Activated CD8-positive, alpha-beta memory T cell treated with anti-CD3 and anti-CD28 coated beads, Interleukin-2, amount 50 U/mL, for 24 hours (primary cell): ENCODE results near the gene KIDINS220.
"Not testable (repeated sequence)": the region's sequence is repeated elsewhere in the genome, so short reads cannot be mapped to it uniquely, and the experiment has no call there.

Experiments used
- DNase-seq: peaks from one replicate; pipeline ENCODE4 v3.0.0-alpha.2; 2020; ENCODE audit errors: extremely low read depth

Gene KIDINS220

DNA sequence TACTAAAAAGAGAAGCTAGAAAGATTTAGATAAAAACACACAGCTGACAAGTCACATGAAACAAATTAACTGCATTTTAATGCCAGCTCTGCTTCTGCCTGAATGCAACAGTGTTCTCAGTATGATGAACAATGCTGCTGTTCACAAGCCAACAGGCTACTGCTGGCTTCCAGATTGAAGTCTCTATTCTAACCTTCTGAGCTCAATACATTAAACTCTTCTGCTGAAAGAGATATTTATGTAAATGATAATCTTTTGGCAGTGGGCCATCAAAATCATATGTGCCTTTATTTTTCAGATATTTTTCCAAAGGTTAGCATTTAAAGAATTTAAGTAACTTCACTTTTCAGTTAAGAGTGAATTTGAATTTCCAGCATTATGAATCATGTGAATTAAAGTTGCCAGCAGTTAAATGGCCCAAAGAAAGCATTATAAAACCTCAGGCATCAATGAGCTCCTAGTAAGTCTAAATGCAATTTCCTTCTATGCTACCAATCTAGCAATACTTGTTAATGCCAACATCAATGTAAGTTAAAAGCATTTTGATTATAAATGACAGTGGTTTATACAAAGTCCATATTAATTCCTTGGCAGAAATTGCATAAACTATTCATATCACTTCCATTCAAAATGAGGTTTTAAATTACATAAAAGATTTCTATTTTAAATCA, 83.2 kb downstream of the KIDINS220 start:
- no peak for DNase-seq

DNA sequence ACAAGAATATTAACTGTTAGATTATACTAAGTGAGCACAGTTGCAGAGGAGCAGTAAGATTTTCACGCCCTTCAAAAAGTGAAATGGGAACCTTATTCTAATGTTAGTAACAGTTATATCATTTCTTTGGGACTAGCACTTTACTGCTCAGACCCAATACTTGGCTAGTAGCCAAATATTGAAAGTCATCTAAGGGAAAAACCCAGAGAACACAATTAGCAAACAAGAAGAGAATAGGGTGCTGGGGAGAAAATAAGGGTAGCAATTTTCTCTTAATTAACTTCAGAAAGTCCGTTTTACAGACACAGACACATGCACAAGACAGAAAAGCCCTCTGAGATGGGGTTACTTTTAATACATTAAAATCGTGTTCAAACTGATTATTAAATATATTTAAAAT, 83.8 kb downstream of the KIDINS220 start:
- no peak for DNase-seq

DNA sequence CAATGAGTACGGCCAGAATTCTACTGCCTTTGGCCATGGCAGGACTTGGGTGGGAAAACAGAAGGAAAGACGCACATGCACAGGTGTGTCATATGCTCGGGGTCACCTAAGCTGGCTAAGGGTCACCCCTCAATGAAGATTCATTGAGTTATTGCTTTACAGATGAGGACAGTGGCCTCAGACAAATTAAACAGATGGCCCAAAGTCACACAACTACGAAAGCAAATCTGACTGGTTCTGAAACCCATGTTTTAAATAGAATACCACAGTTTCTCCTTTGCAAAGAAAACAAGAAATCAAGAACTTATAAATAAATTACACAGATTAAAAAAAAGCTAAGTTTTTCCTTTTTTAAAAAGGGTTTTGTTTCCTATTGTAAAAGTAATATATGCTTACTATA, 85.0 kb downstream of the KIDINS220 start:
- DNase-seq: no peak

DNA sequence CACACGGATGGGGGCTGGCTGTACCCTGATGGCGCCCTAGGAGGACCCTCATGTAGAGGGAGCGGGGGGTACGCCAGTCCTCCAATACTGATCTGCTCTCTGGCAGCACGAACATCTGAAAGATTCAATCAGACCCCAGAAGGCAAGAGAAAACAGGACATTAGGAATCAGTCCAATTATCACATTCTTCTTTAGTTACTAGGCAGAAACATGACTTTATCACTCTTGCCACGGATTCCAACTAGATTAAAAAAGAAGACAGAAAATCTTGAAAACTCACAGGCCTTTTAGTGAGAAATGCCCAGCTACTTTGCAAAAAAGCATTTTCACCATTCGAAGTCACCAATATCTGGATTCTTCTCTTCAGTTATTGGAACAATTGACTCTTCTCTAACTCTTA, 87.2 kb downstream of the KIDINS220 start:
- no peak for DNase-seq

DNA sequence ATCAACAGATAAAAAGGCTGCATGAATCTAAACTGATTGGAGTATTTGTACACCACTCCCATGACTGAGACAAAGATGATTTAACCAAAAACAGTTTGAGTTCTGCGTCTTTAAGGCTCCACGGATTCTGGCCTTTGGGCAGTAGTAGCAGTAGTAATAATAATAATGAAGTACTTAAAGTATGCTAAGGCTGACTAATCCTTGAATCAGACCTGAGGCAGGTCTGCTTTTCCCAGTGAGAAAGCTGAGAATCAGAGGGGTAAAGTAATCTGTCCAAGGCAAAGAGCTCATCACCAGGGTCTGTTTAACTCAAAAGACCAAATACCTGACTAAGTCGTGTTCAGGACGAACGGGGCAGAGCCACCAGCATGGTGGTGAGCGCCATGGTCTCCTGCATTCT, 94.2 kb downstream of the KIDINS220 start:
- DNase-seq: no peak

DNA sequence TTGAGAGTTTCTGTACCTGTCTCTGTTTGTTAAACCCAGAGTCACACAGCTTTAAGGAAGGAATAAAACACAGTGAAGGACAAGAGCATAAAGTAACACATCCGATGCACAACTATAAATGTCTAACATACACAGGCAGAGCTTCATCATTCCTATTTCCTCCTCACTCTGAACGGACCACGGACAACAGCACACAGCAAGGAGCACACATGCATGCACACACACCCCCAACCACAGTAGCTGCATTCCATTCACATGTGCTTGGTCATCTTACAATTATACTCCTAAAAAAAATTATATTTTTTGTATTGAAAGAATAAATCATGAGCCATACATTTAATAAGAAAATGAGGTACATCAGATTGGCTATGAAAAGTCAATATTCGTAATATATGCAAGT, 97.3 kb downstream of the KIDINS220 start:
- no peak for DNase-seq

DNA sequence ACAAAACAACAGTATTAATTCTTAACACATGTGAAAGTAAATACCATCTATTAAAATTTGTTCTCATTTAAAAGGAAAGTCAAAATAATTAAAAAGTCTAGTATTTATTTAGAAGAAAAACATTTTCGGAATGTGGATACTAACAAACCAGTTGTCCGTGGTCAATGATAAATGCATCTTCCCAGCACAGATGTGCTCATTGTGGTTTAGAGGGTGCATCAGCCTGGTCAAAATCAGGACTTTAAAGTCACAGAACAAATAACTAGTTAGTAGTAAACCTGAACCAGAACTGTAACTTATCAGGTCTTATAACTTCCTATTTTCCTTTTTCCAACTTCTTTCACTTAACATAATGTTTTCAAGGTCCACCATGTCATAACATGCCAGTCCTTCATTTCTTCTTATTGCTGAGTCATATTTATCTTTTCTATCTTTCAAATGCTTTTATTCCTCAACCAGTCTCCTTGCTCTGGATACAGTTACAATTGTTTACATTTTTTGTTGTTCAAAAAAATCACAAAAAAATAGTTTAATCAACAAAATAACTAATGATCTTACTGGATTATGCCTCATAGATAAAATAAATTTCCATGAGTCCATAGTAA, 99.7 kb downstream of the KIDINS220 start:
- no peak for DNase-seq

DNA sequence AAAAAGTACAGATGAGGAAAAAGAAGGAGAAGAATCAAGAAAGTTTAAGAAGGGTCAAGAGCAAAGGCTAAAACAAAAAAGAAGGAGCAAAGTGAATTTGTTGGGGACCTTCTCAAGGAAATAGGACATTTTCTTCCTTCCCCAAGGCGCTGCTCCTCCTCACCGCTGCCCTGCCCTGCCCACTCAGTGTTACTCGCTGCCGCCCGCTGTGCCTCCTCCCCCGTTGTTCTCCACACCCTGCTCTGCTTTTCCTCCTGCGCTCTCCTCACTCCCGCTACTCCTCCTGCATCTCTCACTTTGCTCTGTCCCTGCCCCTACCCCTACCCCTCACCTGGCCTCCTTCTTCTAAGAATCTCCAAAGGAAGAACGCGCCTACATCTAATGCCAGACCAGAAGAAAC, 104.8 kb downstream of the KIDINS220 start:
- no peak for DNase-seq

DNA sequence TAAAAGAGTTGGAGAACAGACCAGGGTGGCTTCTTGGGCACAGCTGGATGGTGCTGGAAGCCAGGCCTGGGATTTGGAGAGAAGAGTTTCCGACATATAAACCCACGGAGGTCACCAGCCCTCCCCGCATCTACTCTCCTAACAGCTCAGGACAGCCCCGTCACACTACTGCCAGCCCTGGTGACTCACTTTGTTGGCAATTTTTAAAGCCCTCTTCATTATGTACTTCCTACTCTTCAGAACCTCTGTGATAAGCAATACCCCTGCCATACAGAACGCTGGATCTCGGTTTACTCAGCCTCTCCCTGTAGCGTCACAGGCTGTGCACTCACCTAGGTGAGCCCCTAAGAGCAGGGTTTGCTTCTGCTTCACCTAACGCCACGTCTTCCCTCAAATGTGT, 107.5 kb downstream of the KIDINS220 start:
- no peak for DNase-seq

DNA sequence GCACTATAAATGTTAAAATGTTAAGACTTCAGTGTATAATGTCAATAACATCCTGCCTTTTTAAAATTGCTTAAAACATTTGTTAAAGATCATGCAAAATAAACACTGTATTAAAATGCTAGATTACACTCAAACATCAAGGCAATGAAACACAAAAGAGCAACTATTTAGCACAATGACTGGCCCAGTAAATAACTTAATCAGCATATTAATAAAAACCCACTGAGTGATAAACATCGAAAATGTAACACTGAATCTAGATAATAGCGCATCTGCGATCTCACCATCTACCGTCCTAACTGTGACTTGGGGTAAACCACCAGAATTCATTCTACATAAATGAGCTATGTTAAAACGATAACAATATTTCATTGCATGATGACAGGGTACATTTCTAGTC, 108.3 kb downstream of the KIDINS220 start:
- not testable (repeated sequence) for DNase-seq

DNA sequence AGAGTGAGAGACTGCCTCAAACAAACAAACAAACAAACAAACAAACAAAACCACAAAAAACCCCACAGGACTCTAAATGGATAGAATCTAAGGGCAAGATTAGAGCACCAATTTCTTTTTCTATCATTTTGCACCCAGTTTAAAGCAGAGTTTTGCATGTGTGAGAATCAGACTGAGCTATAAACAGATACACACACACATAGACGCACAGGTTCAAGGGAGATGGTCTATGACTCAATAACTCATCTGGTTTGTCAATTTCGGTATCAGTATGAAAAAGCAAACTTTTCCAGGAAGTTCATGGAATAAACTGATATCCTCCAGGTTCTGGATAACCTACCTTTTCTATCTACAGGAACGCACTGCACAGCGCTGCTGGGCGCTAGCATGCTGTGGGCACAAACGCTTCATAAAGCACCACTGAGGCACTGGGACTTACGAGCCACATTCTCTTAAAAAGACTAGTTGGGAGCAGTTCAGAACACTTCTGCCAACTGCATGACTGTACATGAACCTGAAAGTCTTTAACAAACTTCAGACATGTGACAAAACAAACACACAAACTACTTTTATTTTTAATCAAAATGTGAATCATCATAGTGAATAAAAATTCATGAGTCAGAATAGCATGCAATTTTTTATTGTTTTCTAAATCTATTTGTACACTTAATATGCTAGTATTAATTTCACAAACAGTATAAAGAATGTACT, 109.0 kb downstream of the KIDINS220 start:
- no peak for DNase-seq

DNA sequence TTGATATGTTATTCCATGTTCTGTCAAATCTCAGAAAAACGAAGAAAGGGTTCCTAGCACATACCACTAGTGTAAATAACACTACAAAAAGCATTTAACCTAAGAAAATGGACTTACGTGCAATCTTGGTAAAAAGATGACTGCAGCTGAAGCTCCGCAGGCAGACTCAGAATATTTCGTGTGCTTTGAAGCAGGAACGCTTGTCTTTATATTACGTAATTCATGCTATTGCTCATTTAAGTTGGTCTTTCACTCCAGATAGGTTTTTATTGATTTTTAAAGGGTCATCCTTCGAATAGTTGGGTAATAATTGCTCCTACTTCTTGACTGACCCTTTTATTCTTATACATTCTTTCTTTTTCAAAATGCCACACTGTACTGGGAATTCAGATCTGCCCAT, 111.6 kb downstream of the KIDINS220 start:
- DNase-seq: no peak

DNA sequence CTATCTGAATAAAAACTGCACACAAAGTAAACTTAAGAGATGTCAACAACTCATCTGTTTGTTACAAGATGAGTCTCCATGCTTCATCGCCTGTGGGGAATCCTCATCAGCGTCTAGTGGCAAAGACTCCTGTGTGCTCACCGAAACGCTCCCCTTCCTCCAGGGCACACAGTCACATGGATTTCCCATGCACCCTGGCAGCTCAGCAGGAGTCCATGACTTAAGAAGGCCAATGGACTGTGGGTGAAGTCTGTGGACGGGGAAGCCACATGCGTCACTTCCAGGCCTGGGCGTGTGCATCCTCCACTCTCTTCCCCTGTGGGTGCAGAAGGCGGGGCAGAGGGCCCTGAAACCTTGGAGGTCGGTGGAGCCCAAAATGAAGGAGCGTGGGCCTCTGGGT, 114.4 kb downstream of the KIDINS220 start:
- DNase-seq: no peak

DNA sequence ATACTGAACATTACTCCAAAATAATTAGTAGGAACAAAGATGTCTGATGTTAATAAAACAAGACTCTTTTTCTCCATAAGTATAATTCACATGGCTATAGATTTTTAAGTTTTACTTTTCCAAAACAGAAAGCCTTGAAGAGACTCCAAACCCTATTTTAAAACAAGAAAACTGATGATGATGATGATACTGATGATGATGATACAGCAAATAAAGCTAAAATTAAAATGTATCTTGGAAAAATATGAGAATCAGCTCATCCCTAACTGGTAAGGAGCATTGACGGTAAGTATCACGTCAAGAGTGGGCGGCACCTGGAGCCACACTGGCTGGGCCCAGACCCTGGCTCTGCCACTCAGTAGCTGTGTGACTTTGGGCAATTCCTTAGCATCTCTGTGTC, 116.0 kb downstream of the KIDINS220 start:
- DNase-seq: no peak

DNA sequence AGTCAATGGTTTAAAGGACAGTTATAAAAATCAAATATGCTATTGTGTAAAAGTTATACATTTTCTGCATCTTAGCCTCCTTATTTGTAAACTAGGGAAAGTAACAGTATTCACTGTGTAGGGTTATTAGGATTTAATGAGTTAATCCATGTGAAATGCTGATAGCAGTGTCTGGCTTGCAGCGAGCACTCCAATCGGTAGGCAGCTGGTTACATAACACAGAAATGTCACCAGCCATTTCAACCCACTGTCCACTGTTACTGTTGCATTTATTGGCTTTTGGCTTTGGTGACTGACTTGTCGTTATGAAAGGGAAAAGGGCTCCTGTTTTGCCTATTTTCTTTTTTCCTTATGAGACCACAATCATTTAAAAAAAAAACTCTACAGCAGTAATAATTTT, 116.7 kb downstream of the KIDINS220 start:
- no peak for DNase-seq

DNA sequence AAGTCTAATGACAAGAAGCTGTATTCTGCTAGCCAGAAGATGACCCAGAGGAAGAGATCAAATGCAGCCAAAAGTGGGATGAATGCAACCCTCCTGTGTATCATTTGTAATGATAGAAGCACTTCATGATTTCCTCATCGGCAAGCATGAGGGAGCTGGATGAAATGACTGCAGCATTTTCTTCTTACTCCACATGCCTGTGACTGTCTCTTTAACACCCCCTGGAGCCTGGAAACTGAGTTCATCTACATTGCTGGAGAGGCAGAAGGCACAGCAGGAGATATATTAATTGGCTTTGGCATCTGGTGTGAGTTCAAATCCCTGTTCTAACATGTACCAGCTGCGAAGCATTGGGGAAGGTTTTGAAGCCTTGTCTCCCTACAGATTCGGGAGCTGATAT, 117.9 kb downstream of the KIDINS220 start:
- DNase-seq: no peak

DNA sequence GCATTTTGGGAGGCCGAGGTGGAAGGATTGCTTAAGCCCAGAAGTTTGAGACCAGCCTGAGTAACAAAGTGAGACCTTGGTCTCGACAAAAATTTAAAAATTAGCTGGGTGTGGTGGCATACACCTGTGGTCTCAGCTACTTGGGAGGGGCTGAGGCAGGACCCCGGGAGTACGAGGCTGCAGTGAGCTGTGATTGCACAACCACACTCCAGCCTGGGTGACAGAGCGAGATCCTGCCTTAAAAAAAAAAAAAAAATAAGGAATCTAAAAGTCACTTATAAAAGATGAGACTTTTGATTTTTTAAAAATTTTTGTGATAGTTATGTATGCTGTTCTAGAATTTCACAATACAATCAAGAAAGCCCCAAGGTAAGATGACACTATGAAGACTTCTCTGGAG, 122.4 kb downstream of the KIDINS220 start:
- DNase-seq: no peak

DNA sequence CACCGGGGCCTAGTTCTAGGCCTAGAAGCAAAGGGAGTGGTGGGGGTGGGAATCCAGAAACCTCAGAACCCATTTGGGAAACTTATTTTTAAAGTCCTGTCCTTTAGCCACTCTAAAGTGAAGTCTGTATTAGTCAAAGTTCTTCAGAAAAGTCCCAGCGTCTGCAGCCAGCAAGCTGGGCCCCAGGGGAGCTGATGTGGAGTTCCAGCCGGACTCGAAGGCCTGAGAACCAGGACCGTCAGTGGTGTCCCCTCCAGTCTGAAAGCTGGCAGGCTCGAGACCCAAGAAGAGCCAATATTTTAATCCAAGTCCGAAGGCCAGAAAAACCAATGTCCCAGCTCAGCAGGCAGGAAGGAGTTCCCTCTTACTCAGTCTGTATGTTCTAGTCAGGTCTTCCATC, 123.1 kb downstream of the KIDINS220 start:
- DNase-seq: no peak

DNA sequence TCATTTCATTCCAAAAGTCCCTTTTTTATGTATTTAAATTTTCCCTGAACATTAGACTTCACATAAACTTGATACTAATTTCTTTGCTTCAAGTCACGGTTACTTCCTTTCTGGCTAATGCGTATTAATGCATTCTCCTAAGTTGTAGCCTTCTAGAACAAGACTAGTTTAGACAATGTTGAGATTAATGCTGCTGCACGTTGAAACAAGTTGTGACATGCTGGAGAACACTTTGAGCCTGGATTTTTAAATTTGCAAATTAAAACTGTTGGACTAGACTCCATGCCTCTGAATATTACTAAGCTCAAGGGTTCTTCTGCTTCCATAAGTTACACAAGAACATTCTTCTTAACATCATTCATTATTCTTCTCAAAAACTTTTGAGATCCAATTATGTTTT, 126.5 kb downstream of the KIDINS220 start:
- no peak for DNase-seq

DNA sequence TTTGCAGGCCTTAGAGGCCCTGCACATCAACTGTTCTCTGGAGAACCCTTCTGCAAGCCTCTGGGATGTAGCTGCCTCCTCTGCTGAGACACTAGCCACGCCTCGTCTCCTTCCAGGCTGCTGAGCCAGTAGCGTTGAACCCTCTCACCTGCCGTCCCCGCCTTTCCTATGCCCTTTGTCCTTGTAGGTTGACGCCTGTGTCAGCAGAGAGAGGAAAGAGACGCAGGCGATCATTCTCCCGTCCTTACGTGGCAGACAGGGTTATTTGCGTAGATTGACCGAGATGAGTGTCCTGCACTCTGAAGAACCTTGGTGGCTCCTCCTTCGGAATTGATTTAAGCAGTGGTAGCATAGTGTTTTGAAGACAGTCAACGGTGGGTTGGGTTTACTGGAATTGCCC, 127.8 kb downstream of the KIDINS220 start:
- DNase-seq: no peak

DNA sequence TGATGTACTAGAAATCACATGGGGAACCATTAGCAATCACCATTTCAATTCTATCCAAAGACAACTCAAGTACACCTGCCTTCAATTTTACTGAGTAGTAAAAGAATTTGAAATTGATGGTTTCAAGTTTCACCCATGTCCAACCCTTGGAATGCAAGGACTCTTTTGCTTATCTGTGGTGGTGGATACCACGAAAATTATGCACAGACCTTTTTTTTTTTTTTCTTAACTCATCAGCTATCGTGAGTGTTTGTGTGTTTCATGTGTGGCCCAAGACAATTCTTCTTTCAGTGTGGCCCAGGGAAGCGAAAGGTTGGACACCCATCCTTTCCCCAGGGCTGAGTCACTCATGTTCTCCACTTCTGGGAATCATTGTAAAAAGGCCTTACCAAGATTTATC, 132.5 kb downstream of the KIDINS220 start:
- DNase-seq: no peak

DNA sequence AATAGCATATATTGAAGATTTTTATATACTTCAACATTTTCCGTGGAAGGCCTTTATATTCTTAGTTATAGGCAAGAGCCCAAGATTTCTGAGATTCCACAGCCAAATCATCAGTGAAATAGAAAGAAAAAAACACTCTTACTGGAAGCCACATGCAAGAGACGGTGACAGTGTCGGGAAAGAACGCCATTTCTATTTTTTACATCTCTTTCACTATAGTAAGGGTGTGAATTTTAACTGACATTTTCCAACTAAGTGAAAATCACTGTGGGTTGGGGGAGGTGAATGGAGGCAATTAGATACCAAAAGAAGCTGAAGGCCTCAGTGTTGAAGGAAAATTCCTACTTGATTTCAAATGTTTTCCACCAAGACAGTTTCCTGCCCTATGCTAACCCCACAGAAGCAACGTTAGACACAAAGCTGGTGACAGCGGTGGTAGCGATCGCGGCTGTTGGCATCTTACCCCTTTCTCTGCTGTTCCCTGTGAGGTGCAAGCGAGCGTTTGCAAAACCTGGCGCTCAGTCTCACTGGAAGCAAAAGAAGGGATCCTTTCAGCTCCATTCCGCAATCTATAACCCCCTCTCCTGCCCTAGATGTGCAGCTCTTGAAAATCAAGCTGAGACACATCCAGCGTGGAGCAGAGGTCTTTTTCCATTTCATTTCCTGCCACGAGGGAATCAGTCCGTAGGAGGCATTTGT, 135.6 kb downstream of the KIDINS220 start:
- DNase-seq: no peak

DNA sequence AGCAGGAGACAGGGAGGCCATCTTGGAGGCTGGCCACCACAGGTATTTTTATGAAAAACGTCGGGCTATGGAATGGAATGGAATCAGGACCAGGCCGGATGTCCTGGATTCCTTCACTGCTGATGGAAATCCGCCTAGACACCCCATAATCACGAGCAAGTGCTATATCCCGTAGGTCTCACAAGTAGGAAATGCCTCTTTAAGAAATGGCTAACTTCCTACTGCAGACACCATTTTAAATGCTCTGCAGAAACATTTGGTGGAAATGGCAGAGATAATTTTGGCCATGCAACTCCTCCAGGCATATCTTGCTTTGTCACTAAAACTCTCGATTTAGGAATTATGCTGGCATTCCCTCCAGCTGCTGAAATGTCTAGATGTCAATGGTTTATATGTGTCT, 137.6 kb downstream of the KIDINS220 start:
- no peak for DNase-seq
